Prostate gland (tissue), 1 donor: ENCODE results near the gene AHNAK.

Experiments used
- POLR2A ChIP-seq: fragments of 450-650 bp; IDR thresholded peaks from one replicate; pipeline ENCODE4 v1.6.1; 2016; ENCODE audit warnings: antibody characterized with exemption, mild to moderate bottlenecking
- POLR2AphosphoS5 ChIP-seq: sonication (generic); formaldehyde crosslinking; IDR thresholded peaks from one replicate; pipeline ENCODE4 v1.6.1; 2017; ENCODE audit warnings: antibody characterized with exemption

- no peak for TF ChIP-seq POLR2A
- TF ChIP-seq POLR2AphosphoS5: no peak
Observed at GRCh38 chr11:62553839-62554361, 7.3 kb upstream of the AHNAK start.
